ENCODE data around the gene ROBO1. TPM values are rescaled to one million over a fixed set of nuclear protein-coding genes. Genes with fewer than 3 reads are reported as not detected.

Gene ROBO1
- total RNA-seq, 1 donor from 2014 or later: 71.7 TPM

GRCh38 chr3:79478620-79479019, 289.2 kb downstream of the ROBO1 start:
- Mint-ChIP-seq H3K4me3 (ENCODE audit: unreplicated experiment) (no peak overlapping the region), H3K27ac (ENCODE audit: unreplicated experiment) (no peak overlapping the region), H3K27me3 (ENCODE audit: low read depth, unreplicated experiment) (no peaks in the 10 kb centered on the region), H3K9me3 (ENCODE audit: unreplicated experiment) (no peaks in the 10 kb centered on the region), H3K4me1 (ENCODE audit: low read depth, unreplicated experiment) (no peaks in the 10 kb centered on the region), H3K36me3 (ENCODE audit: low read depth, unreplicated experiment) (no peaks in the 10 kb centered on the region)
- Histone ChIP-seq H3K9ac (ENCODE audit: low read length) (no peak overlapping the region), H3K4me2 (ENCODE audit: low read length) (no peak overlapping the region), H3K4me1 (ENCODE audit: insufficient read depth, low read length) (no peaks in the 10 kb centered on the region), H2AFZ (ENCODE audit: low read depth, low read length) (no peak overlapping the region), H3K9me3 (ENCODE audit: insufficient read depth, low read depth, low read length) (no peaks in the 10 kb centered on the region), H3K79me2 (ENCODE audit: insufficient read depth, low read length) (no peaks in the 10 kb centered on the region), H4K20me1 (ENCODE audit: insufficient read depth, low read length) (no peaks in the 10 kb centered on the region), H3K4me3 (ENCODE audit: insufficient read depth, low read depth, low read length) (no peak overlapping the region), H3K27me3 (ENCODE audit: insufficient read depth, low read length) (no peaks in the 10 kb centered on the region), H3K36me3 (ENCODE audit: insufficient read depth, low read length) (no peaks in the 10 kb centered on the region), H3K27ac (ENCODE audit: low read depth, low read length) (no peak overlapping the region)
- FAIRE-seq: no peak
- no peak for DNase-seq (ENCODE audit: low read depth)
- no peak for TF ChIP-seq EZH2 (IDR thresholded peaks at IDR 0.05; ENCODE audit: insufficient read depth, low read length)
- TF ChIP-seq CTCF (IDR thresholded peaks at IDR 0.05; ENCODE audit: insufficient read depth, low read depth, low read length): no peak

GRCh38 chr3:79477242-79477641, 290.6 kb downstream of the ROBO1 start:
- H3K27me3 Mint-ChIP-seq (ENCODE audit: low read depth, unreplicated experiment): no peaks in the 10 kb centered on the region
- Histone ChIP-seq H3K4me3 (ENCODE audit: insufficient read depth, low read depth, low read length) (no peak overlapping the region), H2AFZ (ENCODE audit: low read depth, low read length) (no peak overlapping the region), H3K4me2 (ENCODE audit: low read length) (no peak overlapping the region), H3K27ac (ENCODE audit: low read depth, low read length) (no peak overlapping the region), H3K4me1 (ENCODE audit: insufficient read depth, low read length) (no peaks in the 10 kb centered on the region), H3K36me3 (ENCODE audit: insufficient read depth, low read length) (no peaks in the 10 kb centered on the region), H3K27me3 (ENCODE audit: insufficient read depth, low read length) (no peaks in the 10 kb centered on the region), H3K79me2 (ENCODE audit: insufficient read depth, low read length) (no peaks in the 10 kb centered on the region), H3K9ac (ENCODE audit: low read length) (no peak overlapping the region), H3K9me3 (ENCODE audit: insufficient read depth, low read depth, low read length) (no peaks in the 10 kb centered on the region), H4K20me1 (ENCODE audit: insufficient read depth, low read length) (no peaks in the 10 kb centered on the region)
- no peaks in the 10 kb centered on the region for H3K9me3 Mint-ChIP-seq (ENCODE audit: unreplicated experiment)
- H3K36me3 Mint-ChIP-seq (ENCODE audit: low read depth, unreplicated experiment): no peaks in the 10 kb centered on the region
- H3K4me1 Mint-ChIP-seq (ENCODE audit: low read depth, unreplicated experiment): peaks cover 3% of the 10 kb centered on the region
- H3K27ac Mint-ChIP-seq (ENCODE audit: unreplicated experiment): no peak overlapping the region
- TF ChIP-seq CTCF (IDR thresholded peaks at IDR 0.05; ENCODE audit: insufficient read depth, low read depth, low read length) (no peak), EZH2 (IDR thresholded peaks at IDR 0.05; ENCODE audit: insufficient read depth, low read length) (no peak)
- DNase-seq (ENCODE audit: low read depth) (no peak), FAIRE-seq (no peak)
- no peak overlapping the region for H3K4me3 Mint-ChIP-seq (ENCODE audit: unreplicated experiment)

GRCh38 chr3:79473993-79474392, 293.8 kb downstream of the ROBO1 start:
- Histone ChIP-seq H3K4me3 (ENCODE audit: insufficient read depth, low read depth, low read length) (no peak overlapping the region), H3K9ac (ENCODE audit: low read length) (no peak overlapping the region), H2AFZ (ENCODE audit: low read depth, low read length) (no peak overlapping the region), H3K79me2 (ENCODE audit: insufficient read depth, low read length) (no peaks in the 10 kb centered on the region), H3K9me3 (ENCODE audit: insufficient read depth, low read depth, low read length) (no peaks in the 10 kb centered on the region), H3K36me3 (ENCODE audit: insufficient read depth, low read length) (no peaks in the 10 kb centered on the region), H3K27me3 (ENCODE audit: insufficient read depth, low read length) (no peaks in the 10 kb centered on the region), H4K20me1 (ENCODE audit: insufficient read depth, low read length) (no peaks in the 10 kb centered on the region), H3K4me1 (ENCODE audit: insufficient read depth, low read length) (no peaks in the 10 kb centered on the region), H3K4me2 (ENCODE audit: low read length) (no peak overlapping the region), H3K27ac (ENCODE audit: low read depth, low read length) (no peak overlapping the region)
- DNase-seq (ENCODE audit: low read depth): no peak
- Mint-ChIP-seq H3K4me3 (ENCODE audit: unreplicated experiment) (no peak overlapping the region), H3K9me3 (ENCODE audit: unreplicated experiment) (no peaks in the 10 kb centered on the region), H3K4me1 (ENCODE audit: low read depth, unreplicated experiment) (peaks cover 3% of the 10 kb centered on the region), H3K27me3 (ENCODE audit: low read depth, unreplicated experiment) (no peaks in the 10 kb centered on the region), H3K36me3 (ENCODE audit: low read depth, unreplicated experiment) (no peaks in the 10 kb centered on the region), H3K27ac (ENCODE audit: unreplicated experiment) (peak overlapping the region; percentile 47)
- no peak for FAIRE-seq
- TF ChIP-seq CTCF (IDR thresholded peaks at IDR 0.05; ENCODE audit: insufficient read depth, low read depth, low read length) (no peak), EZH2 (IDR thresholded peaks at IDR 0.05; ENCODE audit: insufficient read depth, low read length) (no peak)
